ENCODE results near the gene PADI6.

Gene PADI6

GRCh38 chr1:17422461-17422860 is 50.5 kb downstream of the PADI6 start (continued):
- TF ChIP-seq CTCF (tag by site-specific recombination; IDR thresholded peaks at IDR 0.05) = no peak

DNA sequence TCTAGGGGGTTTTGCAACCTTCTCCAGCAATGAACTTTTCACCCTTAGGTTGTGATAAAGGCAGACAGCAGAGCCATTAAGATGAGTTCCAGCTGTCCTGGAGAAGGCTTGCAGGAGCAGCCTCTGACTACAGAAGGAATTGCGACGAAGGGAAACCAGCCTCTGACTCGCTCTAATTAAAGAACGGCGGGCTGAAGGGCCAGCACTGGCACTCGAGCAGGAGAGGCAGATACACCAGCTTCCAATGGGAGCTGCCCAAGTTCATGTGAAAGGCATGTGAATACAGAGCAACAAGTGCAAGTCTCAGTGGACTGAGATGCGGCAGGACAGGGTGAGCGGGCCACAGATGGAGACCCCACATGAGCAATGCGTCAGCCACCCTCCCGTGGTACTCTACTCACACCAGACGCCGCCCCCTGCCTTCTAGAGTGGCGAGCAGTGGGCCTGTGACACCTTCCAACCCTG is 51.8 kb downstream of the PADI6 start:
- CTCF ChIA-PET = interaction anchor here (0.6 kb wide), 1 partner anchor 808 kb away, joined by 4 read pairs; no protein-coding TSS in a partner anchor
- Histone ChIP-seq H3K9me3 (ENCODE audit: control insufficient read depth, insufficient read depth, low read depth, low read length) (no peaks in the 10 kb centered on the region), H3K36me3 (ENCODE audit: control insufficient read depth in 2 of 2, insufficient read depth in 1 of 2, low read length in 2 of 2) (peaks cover 45 to 100% of the 10 kb centered on the region in 2 experiments), H3K27ac (ENCODE audit: extremely low read depth, low read depth, low read length) (no peak overlapping the region), H3K4me3 (ENCODE audit: low read depth, low read length) (no peak overlapping the region), H3K4me1 (ENCODE audit: control insufficient read depth, insufficient read depth, low read length) (no peaks in the 10 kb centered on the region)
- POLR2A ChIA-PET = no interaction called here
- no peak for TF ChIP-seq ZSCAN16 (tag by site-specific recombination; IDR thresholded peaks at IDR 0.05)
- TF ChIP-seq BCL11B (tag by site-specific recombination; IDR thresholded peaks at IDR 0.05; ENCODE audit: low read depth) = no peak
- no peak for TF ChIP-seq ZNF16 (tag by site-specific recombination; IDR thresholded peaks at IDR 0.05; ENCODE audit: low read depth)
- no peak for TF ChIP-seq ZNF792 (tag by site-specific recombination; IDR thresholded peaks at IDR 0.05)
- no peak for TF ChIP-seq ZNF157 (tag by site-specific recombination; IDR thresholded peaks at IDR 0.05)
- no peak for TF ChIP-seq ZNF335 (tag by site-specific recombination; conservative IDR thresholded peaks at IDR 0.05)
- TF ChIP-seq PRDM1 (tag by site-specific recombination; IDR thresholded peaks at IDR 0.05) = no peak
- no peak for TF ChIP-seq EGR2 (tag by site-specific recombination; IDR thresholded peaks at IDR 0.05; ENCODE audit: low read depth)
- no peak for TF ChIP-seq BCL11A (tag by site-specific recombination; IDR thresholded peaks at IDR 0.05; ENCODE audit: low read depth)
- no peak for TF ChIP-seq ZNF138 (tag by site-specific recombination; IDR thresholded peaks at IDR 0.05; ENCODE audit: borderline replicate concordance)
- no peak for TF ChIP-seq SETDB1 (IDR thresholded peaks at IDR 0.05; ENCODE audit: insufficient read length, low read length)
- TF ChIP-seq ZSCAN23 (tag by site-specific recombination; IDR thresholded peaks at IDR 0.05) = no peak
- TF ChIP-seq, protein P1, sequence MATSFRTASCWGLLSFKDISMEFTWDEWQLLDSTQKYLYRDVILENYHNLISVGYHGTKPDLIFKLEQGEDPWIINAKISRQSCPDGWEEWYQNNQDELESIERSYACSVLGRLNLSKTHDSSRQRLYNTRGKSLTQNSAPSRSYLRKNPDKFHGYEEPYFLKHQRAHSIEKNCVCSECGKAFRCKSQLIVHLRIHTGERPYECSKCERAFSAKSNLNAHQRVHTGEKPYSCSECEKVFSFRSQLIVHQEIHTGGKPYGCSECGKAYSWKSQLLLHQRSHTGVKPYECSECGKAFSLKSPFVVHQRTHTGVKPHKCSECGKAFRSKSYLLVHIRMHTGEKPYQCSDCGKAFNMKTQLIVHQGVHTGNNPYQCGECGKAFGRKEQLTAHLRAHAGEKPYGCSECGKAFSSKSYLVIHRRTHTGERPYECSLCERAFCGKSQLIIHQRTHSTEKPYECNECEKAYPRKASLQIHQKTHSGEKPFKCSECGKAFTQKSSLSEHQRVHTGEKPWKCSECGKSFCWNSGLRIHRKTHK (tag by site-specific recombination; IDR thresholded peaks at IDR 0.05) = no peak
- no peak for TF ChIP-seq ZNF645 (tag by site-specific recombination; IDR thresholded peaks at IDR 0.05)
- TF ChIP-seq ZNF362 (tag by site-specific recombination; IDR thresholded peaks at IDR 0.05) = no peak
- TF ChIP-seq ZNF121 (tag by site-specific recombination; IDR thresholded peaks at IDR 0.05) = peak; percentile 44; the same call in 1 of the 2 replicates
- TF ChIP-seq ZNF830 (tag by site-specific recombination; IDR thresholded peaks at IDR 0.05; ENCODE audit: low read depth) = no peak
- no peak for TF ChIP-seq ZNF600 (tag by site-specific recombination; IDR thresholded peaks at IDR 0.05)
- no peak for TF ChIP-seq MYNN (tag by site-specific recombination; IDR thresholded peaks at IDR 0.05; ENCODE audit: borderline replicate concordance)
- TF ChIP-seq, protein P2, sequence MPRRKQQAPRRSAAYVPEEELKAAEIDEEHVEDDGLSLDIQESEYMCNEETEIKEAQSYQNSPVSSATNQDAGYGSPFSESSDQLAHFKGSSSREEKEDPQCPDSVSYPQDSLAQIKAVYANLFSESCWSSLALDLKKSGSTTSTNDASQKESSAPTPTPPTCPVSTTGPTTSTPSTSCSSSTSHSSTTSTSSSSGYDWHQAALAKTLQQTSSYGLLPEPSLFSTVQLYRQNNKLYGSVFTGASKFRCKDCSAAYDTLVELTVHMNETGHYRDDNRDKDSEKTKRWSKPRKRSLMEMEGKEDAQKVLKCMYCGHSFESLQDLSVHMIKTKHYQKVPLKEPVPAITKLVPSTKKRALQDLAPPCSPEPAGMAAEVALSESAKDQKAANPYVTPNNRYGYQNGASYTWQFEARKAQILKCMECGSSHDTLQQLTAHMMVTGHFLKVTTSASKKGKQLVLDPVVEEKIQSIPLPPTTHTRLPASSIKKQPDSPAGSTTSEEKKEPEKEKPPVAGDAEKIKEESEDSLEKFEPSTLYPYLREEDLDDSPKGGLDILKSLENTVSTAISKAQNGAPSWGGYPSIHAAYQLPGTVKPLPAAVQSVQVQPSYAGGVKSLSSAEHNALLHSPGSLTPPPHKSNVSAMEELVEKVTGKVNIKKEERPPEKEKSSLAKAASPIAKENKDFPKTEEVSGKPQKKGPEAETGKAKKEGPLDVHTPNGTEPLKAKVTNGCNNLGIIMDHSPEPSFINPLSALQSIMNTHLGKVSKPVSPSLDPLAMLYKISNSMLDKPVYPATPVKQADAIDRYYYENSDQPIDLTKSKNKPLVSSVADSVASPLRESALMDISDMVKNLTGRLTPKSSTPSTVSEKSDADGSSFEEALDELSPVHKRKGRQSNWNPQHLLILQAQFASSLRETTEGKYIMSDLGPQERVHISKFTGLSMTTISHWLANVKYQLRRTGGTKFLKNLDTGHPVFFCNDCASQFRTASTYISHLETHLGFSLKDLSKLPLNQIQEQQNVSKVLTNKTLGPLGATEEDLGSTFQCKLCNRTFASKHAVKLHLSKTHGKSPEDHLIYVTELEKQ (tag by site-specific recombination; IDR thresholded peaks at IDR 0.05; ENCODE audit: borderline replicate concordance) = no peak
- no peak for TF ChIP-seq ZNF549 (tag by site-specific recombination; IDR thresholded peaks at IDR 0.05)
- TF ChIP-seq ZBTB44 (tag by site-specific recombination; IDR thresholded peaks at IDR 0.05) = 0 out of 2 replicates have a peak, but pooled peaks have one; percentile 35
- TF ChIP-seq ZBTB1 (tag by site-specific recombination; IDR thresholded peaks at IDR 0.05) = no peak
- no peak for TF ChIP-seq ZNF561 (tag by site-specific recombination; IDR thresholded peaks at IDR 0.05; ENCODE audit: borderline replicate concordance)
- peak; percentile 78 for TF ChIP-seq SCRT2 (tag by site-specific recombination; IDR thresholded peaks at IDR 0.05)
- 0 out of 2 replicates have a peak, but pooled peaks have one; percentile 14 for TF ChIP-seq SCRT1 (tag by site-specific recombination; IDR thresholded peaks at IDR 0.05; ENCODE audit: borderline replicate concordance)
